GM12891 (cell line): ENCODE data around the gene CAPSL.

ENCODE experiments used
- POLR2A ChIP-seq: IDR thresholded peaks from 2 replicates; pipeline ENCODE4 v1.6.1; 2011; ENCODE audit warnings: low read depth, low read length, control low read depth
- POLR2AphosphoS5 ChIP-seq: IDR thresholded peaks from 2 replicates; pipeline ENCODE4 v1.6.1; 2011; ENCODE audit warnings: low read depth, low read length, control low read depth
- SPI1 ChIP-seq: IDR thresholded peaks from 2 replicates; pipeline ENCODE4 v1.6.1; 2011; ENCODE audit warnings: low read depth, low read length, control low read depth
- TAF1 ChIP-seq: IDR thresholded peaks from 2 replicates; pipeline ENCODE4 v1.6.1; 2011; ENCODE audit warnings: low read depth, low read length, control low read depth

- no peak for TF ChIP-seq POLR2A
- no peak for TF ChIP-seq POLR2AphosphoS5
- TF ChIP-seq TAF1, result no peak
- no peak for TF ChIP-seq SPI1
These were observed 54.1 kb downstream of the CAPSL start for GRCh38 chr5:35884191-35884769.
